Measurements from ENCODE around the gene MTFR2.

- no peak for TF ChIP-seq EZH2phosphoT487 (IDR thresholded peaks at IDR 0.05; ENCODE audit: insufficient read depth, low read depth)
- no peak for TF ChIP-seq EZH2 (IDR thresholded peaks at IDR 0.05; ENCODE audit: insufficient read depth, poor library complexity, severe bottlenecking)
Measured at GRCh38 chr6:136181861-136182260, 68.2 kb downstream of the MTFR2 start.

All from GM23248 (cell line).